Caco-2 (cell line): ENCODE results near the gene GPER1. TPM values are rescaled to one million over a fixed set of nuclear protein-coding genes. Genes with fewer than 3 reads are reported as not detected.

Experiments
- BruUV-seq: library from RNA; stranded (reverse); fragments of 400-500 nt; replicated peaks from 2 replicates; lab custom pipeline; 2021; lab: Mats Ljungman, UMichigan
- CTCF ChIA-PET: fragments of 300-600 bp; sonication (Branson Sonifier 250); formaldehyde crosslinking; loops from one replicate; lab custom pipeline; 2022; ENCODE audit warnings: antibody characterized with exemption; lab: Charles Lee
- POLR2A ChIA-PET: fragments of 300-600 bp; sonication (Branson Sonifier 250); formaldehyde crosslinking; loops from one replicate; lab custom pipeline; 2022; ENCODE audit warnings: antibody characterized with exemption; lab: Charles Lee
- DNase-seq, 2 experiments: peaks; one replicate each; pipeline versions ENCODE4 v3.0.0 to v3.0.0-alpha.2; 2020 to 2022
- H3K27me3 ChIP-seq: replicated peaks from 2 replicates; pipeline ENCODE4 v1.6.0; 2011; ENCODE audit warnings: low read length; ENCODE audit not compliant: control insufficient read depth, insufficient read depth
- H3K36me3 ChIP-seq: 2 replicates; pipeline ENCODE4 v1.5.1; 2011; ENCODE audit warnings: low read length; ENCODE audit not compliant: control insufficient read depth, insufficient read depth
- H3K4me1 ChIP-seq: fragments of 250-450 bp; sonication (Bioruptor Pico); 2 replicates; pipeline ENCODE4 v1.5.1; 2020; ENCODE audit warnings: mild to moderate bottlenecking
- H3K4me3 ChIP-seq: 2 replicates; pipeline ENCODE4 v1.5.1; 2011; ENCODE audit warnings: low read depth, mild to moderate bottlenecking, control low read depth, low read length
- H3K9me3 ChIP-seq: fragments of 250-450 bp; sonication (Bioruptor Pico); 2 replicates; pipeline ENCODE4 v1.5.1; 2020; ENCODE audit warnings: mild to moderate bottlenecking, moderate library complexity
- H3K27ac Mint-ChIP-seq: one replicate; pipeline ENCODE4 v1.8.0; 2022; ENCODE audit warnings: mixed read lengths; ENCODE audit not compliant: unreplicated experiment
- H3K27me3 Mint-ChIP-seq: one replicate; pipeline ENCODE4 v1.8.0; 2022; ENCODE audit warnings: mixed read lengths; ENCODE audit not compliant: insufficient read depth, unreplicated experiment
- H3K36me3 Mint-ChIP-seq: one replicate; pipeline ENCODE4 v1.8.0; 2022; ENCODE audit warnings: mild to moderate bottlenecking, mixed read lengths; ENCODE audit not compliant: insufficient read depth, unreplicated experiment
- H3K4me1 Mint-ChIP-seq: one replicate; pipeline ENCODE4 v1.8.0; 2022; ENCODE audit warnings: low read depth, mixed read lengths; ENCODE audit not compliant: unreplicated experiment
- H3K4me3 Mint-ChIP-seq: one replicate; pipeline ENCODE4 v1.8.0; 2022; ENCODE audit warnings: mild to moderate bottlenecking, moderate library complexity, mixed read lengths; ENCODE audit not compliant: unreplicated experiment
- H3K9me3 Mint-ChIP-seq: one replicate; pipeline ENCODE4 v1.8.0; 2022; ENCODE audit warnings: mixed read lengths; ENCODE audit not compliant: unreplicated experiment
- intact Hi-C: fragments of 100-400 bp; cut with micrococcal nuclease; formaldehyde crosslinking; loops from one replicate; pipeline ENCODE4 v1.10.0; 2022; ENCODE audit not compliant: unreplicated experiment
- total RNA-seq: library from RNA; stranded (reverse); gene quantifications from 2 replicates; pipeline ENCODE4 v1.2.3, GENCODE V29; 2022
- TF ChIP-seq, protein P1 (sequence below), 2 experiments: fragments of 200-600 bp in 1 of 2; IDR thresholded peaks; 1 replicate in 1 of 2; 2 replicates in 1 of 2; pipeline versions ENCODE4 v1.5.1 to v1.8.0; 2011 to 2022; ENCODE audit warnings: antibody characterized with exemption in 1 of 2, control low read depth in 1 of 2, inconsistent platforms in 1 of 2, low read depth in 1 of 2, low read length in 1 of 2, mild to moderate bottlenecking in 1 of 2, moderate library complexity in 1 of 2; ENCODE audit not compliant: insufficient read depth in 1 of 2, severe bottlenecking in 1 of 2, unreplicated experiment in 1 of 2

GPER1 gene
- total RNA-seq, 1 experiment from 2014 or later, result 0.25 TPM

DNA sequence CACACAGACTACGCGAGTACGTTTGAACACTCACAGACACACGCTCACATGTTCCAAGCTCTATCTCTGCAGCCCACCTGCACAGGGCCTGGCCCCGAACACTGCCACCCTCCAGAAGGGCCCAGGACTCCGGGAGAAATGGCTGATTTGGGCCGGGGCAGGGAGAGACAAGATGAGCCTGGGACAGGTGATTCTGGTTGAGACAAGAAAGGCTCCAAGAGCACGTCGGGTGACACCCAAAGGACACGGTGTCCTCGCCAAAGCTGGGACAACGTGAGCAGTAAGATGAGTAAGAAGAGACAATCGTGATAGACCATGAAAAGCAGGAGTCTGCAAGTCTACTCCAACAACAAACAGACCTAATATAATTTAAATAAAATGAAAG is 9.2 kb downstream of the GPER1 start:
- intact Hi-C loops, result no loop called here
- H3K27ac Mint-ChIP-seq, result no peak overlapping the region
- H3K36me3 Mint-ChIP-seq, result peaks cover 13% of the 10 kb centered on the region
- H3K4me3 ChIP-seq, result no peak overlapping the region
- BruUV-seq, result no TSS peak
- no peaks in the 10 kb centered on the region for H3K9me3 ChIP-seq
- H3K27me3 Mint-ChIP-seq, result no peaks in the 10 kb centered on the region
- no peaks in the 10 kb centered on the region for H3K4me1 Mint-ChIP-seq
- TF ChIP-seq, protein P1, sequence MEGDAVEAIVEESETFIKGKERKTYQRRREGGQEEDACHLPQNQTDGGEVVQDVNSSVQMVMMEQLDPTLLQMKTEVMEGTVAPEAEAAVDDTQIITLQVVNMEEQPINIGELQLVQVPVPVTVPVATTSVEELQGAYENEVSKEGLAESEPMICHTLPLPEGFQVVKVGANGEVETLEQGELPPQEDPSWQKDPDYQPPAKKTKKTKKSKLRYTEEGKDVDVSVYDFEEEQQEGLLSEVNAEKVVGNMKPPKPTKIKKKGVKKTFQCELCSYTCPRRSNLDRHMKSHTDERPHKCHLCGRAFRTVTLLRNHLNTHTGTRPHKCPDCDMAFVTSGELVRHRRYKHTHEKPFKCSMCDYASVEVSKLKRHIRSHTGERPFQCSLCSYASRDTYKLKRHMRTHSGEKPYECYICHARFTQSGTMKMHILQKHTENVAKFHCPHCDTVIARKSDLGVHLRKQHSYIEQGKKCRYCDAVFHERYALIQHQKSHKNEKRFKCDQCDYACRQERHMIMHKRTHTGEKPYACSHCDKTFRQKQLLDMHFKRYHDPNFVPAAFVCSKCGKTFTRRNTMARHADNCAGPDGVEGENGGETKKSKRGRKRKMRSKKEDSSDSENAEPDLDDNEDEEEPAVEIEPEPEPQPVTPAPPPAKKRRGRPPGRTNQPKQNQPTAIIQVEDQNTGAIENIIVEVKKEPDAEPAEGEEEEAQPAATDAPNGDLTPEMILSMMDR (IDR thresholded peaks at IDR 0.05; ENCODE audit: insufficient read depth in 1 of 2, low read depth in 1 of 2, low read length in 1 of 2, severe bottlenecking in 1 of 2, unreplicated experiment in 1 of 2), result no peak
- H3K4me1 ChIP-seq, result no peaks in the 10 kb centered on the region
- ChIA-PET CTCF (no interaction called here), POLR2A (no interaction called here)
- no peaks in the 10 kb centered on the region for H3K27me3 ChIP-seq
- DNase-seq, result no peak
- no peaks in the 10 kb centered on the region for H3K36me3 ChIP-seq
- H3K9me3 Mint-ChIP-seq, result no peaks in the 10 kb centered on the region
- H3K4me3 Mint-ChIP-seq, result no peak overlapping the region

DNA sequence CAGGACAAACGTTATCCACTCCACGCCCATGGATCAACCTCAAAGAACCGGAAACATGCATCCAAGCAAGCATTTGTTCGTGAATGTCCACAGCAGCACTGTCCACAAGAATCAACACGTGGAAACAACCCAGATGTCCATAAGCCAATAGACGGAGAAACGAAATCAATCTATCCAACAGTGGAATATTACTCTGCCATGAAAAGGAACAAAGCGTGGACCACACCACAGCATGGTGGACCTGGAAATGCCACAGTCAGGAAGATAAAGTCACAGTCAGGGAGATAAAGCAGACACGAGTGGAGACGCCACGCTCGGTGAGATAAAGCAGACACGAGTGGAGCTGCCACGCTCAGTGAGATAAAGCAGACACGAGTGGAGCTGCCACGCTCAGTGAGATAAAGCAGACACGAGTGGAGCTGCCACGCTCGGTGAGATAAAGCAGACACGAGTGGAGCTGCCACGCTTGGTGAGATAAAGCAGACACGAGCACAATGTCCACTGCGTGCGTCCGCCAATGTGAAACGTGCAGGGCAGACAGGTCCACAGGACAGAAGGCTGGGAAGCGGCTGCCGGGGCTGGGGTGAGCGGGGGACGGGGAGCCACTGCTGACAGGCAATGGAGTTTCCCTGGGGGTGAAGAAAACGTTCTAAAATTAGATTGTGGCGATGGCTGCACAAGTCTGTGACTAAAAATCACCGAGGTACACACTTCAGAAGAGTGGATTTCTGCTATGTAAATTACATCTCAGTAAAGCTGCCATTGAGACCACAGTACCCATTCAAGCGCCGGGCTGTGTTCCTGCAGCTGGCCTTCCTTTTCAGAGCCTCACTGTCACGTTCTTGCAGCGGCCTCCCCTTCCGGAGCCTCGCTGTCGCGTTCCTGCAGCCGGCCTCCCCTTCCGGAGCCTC is 10.6 kb downstream of the GPER1 start:
- no TSS peak for BruUV-seq
- Mint-ChIP-seq H3K4me1 (no peaks in the 10 kb centered on the region), H3K27ac (no peak overlapping the region), H3K27me3 (no peaks in the 10 kb centered on the region), H3K4me3 (no peak overlapping the region), H3K9me3 (no peaks in the 10 kb centered on the region), H3K36me3 (peaks cover 13% of the 10 kb centered on the region)
- POLR2A ChIA-PET, result no interaction called here
- TF ChIP-seq, protein P1 (IDR thresholded peaks at IDR 0.05; ENCODE audit: insufficient read depth in 1 of 2, low read depth in 1 of 2, low read length in 1 of 2, severe bottlenecking in 1 of 2, unreplicated experiment in 1 of 2), result no peak
- H3K9me3 ChIP-seq, result no peaks in the 10 kb centered on the region
- CTCF ChIA-PET, result no interaction called here
- intact Hi-C loops, result no loop called here
- no peaks in the 10 kb centered on the region for H3K27me3 ChIP-seq
- H3K4me3 ChIP-seq, result no peak overlapping the region
- no peaks in the 10 kb centered on the region for H3K36me3 ChIP-seq
- H3K4me1 ChIP-seq, result no peaks in the 10 kb centered on the region
- DNase-seq, result no peak

DNA sequence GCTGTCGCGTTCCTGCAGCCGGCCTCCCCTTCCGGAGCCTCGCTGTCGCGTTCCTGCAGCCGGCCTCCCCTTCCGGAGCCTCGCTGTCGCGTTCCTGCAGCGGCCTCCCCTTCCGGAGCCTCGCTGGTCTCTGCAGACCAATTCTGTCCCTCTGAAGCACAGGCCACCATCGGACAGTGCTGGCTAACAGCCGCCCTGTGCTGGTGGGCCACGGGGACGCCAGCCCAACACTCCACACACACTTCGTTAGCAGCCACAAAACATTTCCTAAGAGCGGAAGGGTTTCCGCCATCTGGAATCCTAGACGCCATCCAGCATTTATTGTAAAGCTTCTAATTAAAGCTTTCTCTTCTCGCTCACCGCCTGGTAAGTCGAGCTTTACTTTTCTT is 11.2 kb downstream of the GPER1 start:
- no peaks in the 10 kb centered on the region for H3K27me3 Mint-ChIP-seq

More for the DNA sequence above, 11.2 kb downstream of the GPER1 start:
- POLR2A ChIA-PET, result no interaction called here
- Mint-ChIP-seq H3K27ac (no peak overlapping the region), H3K4me1 (no peaks in the 10 kb centered on the region), H3K9me3 (no peaks in the 10 kb centered on the region), H3K4me3 (no peak overlapping the region), H3K36me3 (peaks cover 13% of the 10 kb centered on the region)
- H3K9me3 ChIP-seq, result no peaks in the 10 kb centered on the region
- no peaks in the 10 kb centered on the region for H3K27me3 ChIP-seq
- intact Hi-C loops, result no loop called here
- CTCF ChIA-PET, result no interaction called here
- TF ChIP-seq, protein P1 (IDR thresholded peaks at IDR 0.05; ENCODE audit: insufficient read depth in 1 of 2, low read depth in 1 of 2, low read length in 1 of 2, severe bottlenecking in 1 of 2, unreplicated experiment in 1 of 2), result no peak
- BruUV-seq, result no TSS peak
- no peaks in the 10 kb centered on the region for H3K4me1 ChIP-seq
- H3K36me3 ChIP-seq, result no peaks in the 10 kb centered on the region
- DNase-seq, result no peak
- no peak overlapping the region for H3K4me3 ChIP-seq
